ENCODE results near the gene MTCH1. TPM values are rescaled to one million over a fixed set of nuclear protein-coding genes. Genes with fewer than 3 reads are reported as not detected.

MTCH1 gene
- total RNA-seq, 4 donors from 2014 or later: 111 to 172 (median 146) TPM

DNA sequence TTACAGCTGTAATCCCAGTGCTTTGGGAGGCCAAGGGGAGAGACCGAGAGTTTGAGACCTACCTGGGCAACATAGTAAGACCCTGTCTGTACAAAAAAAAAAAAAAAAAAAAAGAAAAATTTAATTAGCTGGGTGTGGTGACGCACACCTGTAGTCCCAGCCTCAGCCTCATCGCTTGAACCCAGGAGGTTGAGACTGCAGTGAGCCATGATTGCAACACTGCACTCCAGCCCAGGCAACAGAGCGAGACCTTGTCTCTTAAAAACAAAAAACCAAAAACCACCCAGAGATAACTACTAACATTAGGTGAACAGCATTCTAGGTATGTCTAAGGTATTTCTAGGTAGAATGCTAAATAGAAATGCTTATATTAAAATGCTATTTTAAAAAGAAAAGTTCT is 52.5 kb downstream of the MTCH1 start:
- DNase-seq: no peak
- Histone ChIP-seq H3K9me3 (no peaks in the 10 kb centered on the region), H3K27me3 (no peaks in the 10 kb centered on the region), H3K4me1 (no peaks in the 10 kb centered on the region), H3K36me3 (no peaks in the 10 kb centered on the region), H3K27ac (no peak overlapping the region), H3K4me3 (no peak overlapping the region)
- TF ChIP-seq, protein P1, sequence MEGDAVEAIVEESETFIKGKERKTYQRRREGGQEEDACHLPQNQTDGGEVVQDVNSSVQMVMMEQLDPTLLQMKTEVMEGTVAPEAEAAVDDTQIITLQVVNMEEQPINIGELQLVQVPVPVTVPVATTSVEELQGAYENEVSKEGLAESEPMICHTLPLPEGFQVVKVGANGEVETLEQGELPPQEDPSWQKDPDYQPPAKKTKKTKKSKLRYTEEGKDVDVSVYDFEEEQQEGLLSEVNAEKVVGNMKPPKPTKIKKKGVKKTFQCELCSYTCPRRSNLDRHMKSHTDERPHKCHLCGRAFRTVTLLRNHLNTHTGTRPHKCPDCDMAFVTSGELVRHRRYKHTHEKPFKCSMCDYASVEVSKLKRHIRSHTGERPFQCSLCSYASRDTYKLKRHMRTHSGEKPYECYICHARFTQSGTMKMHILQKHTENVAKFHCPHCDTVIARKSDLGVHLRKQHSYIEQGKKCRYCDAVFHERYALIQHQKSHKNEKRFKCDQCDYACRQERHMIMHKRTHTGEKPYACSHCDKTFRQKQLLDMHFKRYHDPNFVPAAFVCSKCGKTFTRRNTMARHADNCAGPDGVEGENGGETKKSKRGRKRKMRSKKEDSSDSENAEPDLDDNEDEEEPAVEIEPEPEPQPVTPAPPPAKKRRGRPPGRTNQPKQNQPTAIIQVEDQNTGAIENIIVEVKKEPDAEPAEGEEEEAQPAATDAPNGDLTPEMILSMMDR (IDR thresholded peaks at IDR 0.05): no peak
- no peak for TF ChIP-seq POLR2A (IDR thresholded peaks at IDR 0.05)
- intact Hi-C loops (cut with DNase I; ENCODE audit: low total_unique reads): no loop called here

DNA sequence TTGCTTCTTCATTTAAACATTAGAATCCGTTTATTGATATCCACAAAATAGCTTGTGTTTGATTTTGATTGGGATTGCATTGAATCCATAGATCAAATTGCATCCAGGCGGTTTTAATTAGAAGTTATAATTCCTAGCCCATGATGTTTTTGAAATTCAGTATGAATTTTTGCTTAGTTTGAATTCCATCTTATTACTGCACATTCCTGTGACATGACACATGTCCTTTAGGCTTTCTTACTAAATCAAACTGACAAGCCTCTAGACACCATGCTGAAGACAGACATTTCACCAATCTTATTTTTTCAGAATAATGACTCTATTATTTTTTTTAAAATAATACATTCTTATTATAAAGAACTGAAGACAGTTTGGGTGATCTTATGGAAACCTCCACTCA is 52.9 kb downstream of the MTCH1 start:
- H3K4me1 ChIP-seq: no peaks in the 10 kb centered on the region
- no peak overlapping the region for H3K4me3 ChIP-seq
- no peaks in the 10 kb centered on the region for H3K27me3 ChIP-seq
- no peaks in the 10 kb centered on the region for H3K9me3 ChIP-seq
- no peak overlapping the region for H3K27ac ChIP-seq
- H3K36me3 ChIP-seq: no peaks in the 10 kb centered on the region
- DNase-seq: no peak
- TF ChIP-seq POLR2A (IDR thresholded peaks at IDR 0.05): no peak
- TF ChIP-seq, protein P1 (IDR thresholded peaks at IDR 0.05): no peak
- intact Hi-C loops (cut with DNase I; ENCODE audit: low total_unique reads): no loop called here

DNA sequence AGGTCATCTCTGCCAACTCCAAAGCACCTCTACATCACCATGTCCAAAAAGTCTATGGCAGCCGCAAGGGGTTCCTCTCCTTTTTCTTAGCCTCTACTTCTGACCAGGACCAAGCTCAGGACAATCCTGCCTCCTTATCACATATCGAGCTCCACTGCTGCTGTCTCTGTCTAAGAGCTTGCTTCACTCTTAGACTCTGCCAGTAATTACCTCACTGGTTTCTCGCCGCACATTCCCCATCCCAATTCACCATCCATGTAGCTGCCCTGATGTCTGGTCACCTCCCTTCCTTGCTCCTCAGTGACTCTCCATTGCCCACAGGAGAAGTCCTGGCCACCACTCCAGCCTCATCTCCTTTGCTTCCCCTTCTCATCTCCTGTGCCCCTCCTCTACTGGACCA is 55.5 kb downstream of the MTCH1 start:
- no peaks in the 10 kb centered on the region for H3K4me1 ChIP-seq
- no peaks in the 10 kb centered on the region for H3K36me3 ChIP-seq
- no peak overlapping the region for H3K27ac ChIP-seq
- no peak for DNase-seq
- intact Hi-C loops (cut with DNase I; ENCODE audit: low total_unique reads): no loop called here
- TF ChIP-seq POLR2A (IDR thresholded peaks at IDR 0.05): no peak
- TF ChIP-seq, protein P1 (IDR thresholded peaks at IDR 0.05): no peak
- H3K9me3 ChIP-seq: no peaks in the 10 kb centered on the region
- H3K27me3 ChIP-seq: no peaks in the 10 kb centered on the region
- H3K4me3 ChIP-seq: no peak overlapping the region

DNA sequence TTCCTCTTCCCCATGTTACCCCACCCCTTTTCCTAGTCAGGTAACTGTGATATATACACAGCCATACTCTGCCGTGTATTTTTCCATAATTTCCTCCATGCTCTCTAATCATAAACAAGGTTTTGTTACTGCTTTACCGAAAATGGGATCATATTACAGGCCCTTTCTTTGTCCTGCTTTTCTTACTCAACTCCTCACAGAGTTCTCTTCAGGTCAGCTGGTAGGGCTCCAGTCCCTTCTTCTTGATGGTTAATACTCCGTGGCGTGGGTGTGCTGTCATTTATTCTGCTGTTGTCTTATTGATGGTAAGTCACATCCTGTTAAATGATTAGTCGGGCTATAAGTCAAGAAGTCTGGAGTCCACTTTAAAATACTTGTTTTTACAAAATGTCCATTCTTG is 56.4 kb downstream of the MTCH1 start:
- H3K36me3 ChIP-seq: no peaks in the 10 kb centered on the region
- intact Hi-C loops (cut with DNase I; ENCODE audit: low total_unique reads): no loop called here
- H3K27ac ChIP-seq: no peak overlapping the region

DNA sequence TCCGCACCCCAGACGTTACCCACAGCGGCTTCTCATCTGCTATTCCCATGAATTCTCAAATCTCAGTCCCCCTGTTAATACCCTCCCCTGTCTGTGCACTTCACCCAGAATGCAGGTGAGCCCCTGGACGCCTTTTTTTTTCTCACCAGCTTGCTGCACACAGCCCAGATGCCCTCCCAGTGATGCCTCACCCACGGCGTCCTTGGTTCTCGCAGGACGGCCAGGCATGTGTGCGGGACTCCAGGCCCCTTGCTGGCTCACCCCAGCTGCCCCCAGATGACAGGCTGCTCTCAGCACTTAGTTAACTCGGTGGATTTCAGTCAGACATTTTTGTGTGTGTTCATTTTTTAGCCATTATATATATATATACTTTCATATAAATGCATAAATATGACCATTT is 56.8 kb downstream of the MTCH1 start:
- TF ChIP-seq POLR2A (IDR thresholded peaks at IDR 0.05): no peak
- TF ChIP-seq, protein P1 (IDR thresholded peaks at IDR 0.05): no peak
- DNase-seq: no peak
- Histone ChIP-seq H3K9me3 (no peaks in the 10 kb centered on the region), H3K36me3 (no peaks in the 10 kb centered on the region), H3K4me1 (no peaks in the 10 kb centered on the region), H3K27me3 (no peaks in the 10 kb centered on the region), H3K27ac (no peak overlapping the region), H3K4me3 (no peak overlapping the region)
- intact Hi-C loops (cut with DNase I; ENCODE audit: low total_unique reads): no loop called here

More for the DNA sequence above, 56.4 kb downstream of the MTCH1 start:
- no peaks in the 10 kb centered on the region for H3K9me3 ChIP-seq
- TF ChIP-seq POLR2A (IDR thresholded peaks at IDR 0.05): no peak
- TF ChIP-seq, protein P1 (IDR thresholded peaks at IDR 0.05): no peak
- H3K27me3 ChIP-seq: no peaks in the 10 kb centered on the region
- H3K4me3 ChIP-seq: no peak overlapping the region
- DNase-seq: no peak
- no peaks in the 10 kb centered on the region for H3K4me1 ChIP-seq
